Parathyroid adenoma (tissue), 2 donors: ENCODE results near the gene TRIM45.

Experiments
- H2AFZ ChIP-seq: fragments of 300-600 bp; sonication (generic); one replicate; pipeline ENCODE4 v1.7.0; 2017; ENCODE audit warnings: antibody characterized with exemption, mild to moderate bottlenecking
- H3K27ac ChIP-seq: fragments of 300-600 bp; sonication (generic); one replicate; pipeline ENCODE4 v1.7.0; 2017
- H3K27me3 ChIP-seq: fragments of 300-600 bp; sonication (generic); one replicate; pipeline ENCODE4 v1.7.0; 2017; ENCODE audit warnings: low read length; ENCODE audit not compliant: control insufficient read depth, insufficient read depth
- H3K36me3 ChIP-seq: fragments of 300-600 bp; sonication (generic); one replicate; pipeline ENCODE4 v1.7.0; 2017; ENCODE audit warnings: low read length; ENCODE audit not compliant: control insufficient read depth, insufficient read depth
- H3K4me1 ChIP-seq: fragments of 300-600 bp; sonication (generic); one replicate; pipeline ENCODE4 v1.7.0; 2017; ENCODE audit warnings: control low read depth
- H3K4me2 ChIP-seq: fragments of 300-600 bp; sonication (generic); one replicate; pipeline ENCODE4 v1.7.0; 2017; ENCODE audit warnings: low read length
- H3K4me3 ChIP-seq: fragments of 300-600 bp; sonication (generic); one replicate; pipeline ENCODE4 v1.7.0; 2017; ENCODE audit warnings: low read depth, low read length
- H3K79me2 ChIP-seq: fragments of 300-600 bp; sonication (generic); one replicate; pipeline ENCODE4 v1.7.0; 2017; ENCODE audit warnings: control low read depth
- H3K9ac ChIP-seq: fragments of 300-600 bp; sonication (generic); one replicate; pipeline ENCODE4 v1.7.0; 2017; ENCODE audit warnings: mild to moderate bottlenecking
- H3K9me3 ChIP-seq: fragments of 300-600 bp; sonication (generic); one replicate; pipeline ENCODE4 v1.7.0; 2017; ENCODE audit warnings: low read length; ENCODE audit not compliant: control insufficient read depth
- TF ChIP-seq, protein P1 (sequence below): fragments of 300-600 bp; sonication (generic); IDR thresholded peaks from one replicate; pipeline ENCODE4 v1.7.0; 2017; ENCODE audit warnings: antibody characterized with exemption, mild to moderate bottlenecking
- donor health status: primary hyperparathyroidism.

The TRIM45 gene

DNA sequence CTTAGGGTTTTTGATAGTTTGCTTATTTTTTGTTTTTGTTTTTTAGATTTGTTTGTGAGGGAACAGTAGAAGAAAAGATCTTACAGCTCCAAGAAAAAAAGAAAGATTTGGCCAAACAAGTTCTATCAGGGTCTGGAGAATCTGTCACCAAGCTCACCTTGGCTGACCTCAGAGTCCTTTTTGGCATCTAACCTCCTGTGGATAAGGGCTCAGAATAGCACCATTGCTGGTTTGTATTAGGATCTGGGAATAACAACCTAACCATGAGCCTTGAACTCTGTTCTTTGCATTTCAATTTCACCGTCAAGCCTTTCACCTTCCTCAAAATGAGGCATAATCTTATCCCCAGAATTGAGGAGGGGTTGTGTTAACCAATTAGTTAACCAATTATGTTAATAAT lies 20.2 kb downstream of the TRIM45 start:
- H2AFZ ChIP-seq: no peak overlapping the region

DNA sequence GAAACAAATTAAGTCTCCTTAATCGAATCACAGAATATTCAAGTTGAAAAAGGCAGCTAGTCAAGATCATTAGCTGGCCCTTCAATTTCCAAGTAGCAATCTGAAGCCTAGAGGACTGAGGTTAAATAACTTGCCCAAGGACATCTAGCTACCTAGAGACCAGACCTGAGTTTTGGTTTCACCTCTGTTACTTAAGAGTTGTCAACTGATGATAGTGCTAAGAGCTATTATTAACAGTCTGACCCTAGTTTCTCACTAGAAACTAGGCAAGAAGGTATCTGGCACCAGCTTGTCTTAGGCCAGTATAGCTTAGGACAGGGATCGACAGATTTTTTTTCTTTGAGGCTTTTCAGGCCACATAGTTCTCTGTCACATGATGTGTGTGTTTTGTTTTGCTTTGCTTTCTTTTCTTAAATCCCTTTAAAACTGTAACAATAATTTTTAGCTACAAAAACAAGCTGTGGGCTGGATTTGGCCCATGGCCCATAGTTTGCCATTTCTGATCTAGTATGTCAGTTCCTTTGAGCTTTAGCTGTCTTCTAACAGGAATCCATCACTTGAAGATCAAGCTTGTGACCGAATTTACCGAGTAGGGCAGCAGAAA lies 23.2 kb downstream of the TRIM45 start:
- no peaks in the 10 kb centered on the region for H3K36me3 ChIP-seq

More for the DNA sequence above, 20.2 kb downstream of the TRIM45 start:
- Histone ChIP-seq H3K4me1 (no peaks in the 10 kb centered on the region), H3K4me2 (no peak overlapping the region), H3K4me3 (no peak overlapping the region), H3K27me3 (no peaks in the 10 kb centered on the region), H3K27ac (no peak overlapping the region), H3K36me3 (no peaks in the 10 kb centered on the region), H3K79me2 (no peaks in the 10 kb centered on the region), H3K9me3 (no peaks in the 10 kb centered on the region), H3K9ac (no peak overlapping the region)
- TF ChIP-seq, protein P1, sequence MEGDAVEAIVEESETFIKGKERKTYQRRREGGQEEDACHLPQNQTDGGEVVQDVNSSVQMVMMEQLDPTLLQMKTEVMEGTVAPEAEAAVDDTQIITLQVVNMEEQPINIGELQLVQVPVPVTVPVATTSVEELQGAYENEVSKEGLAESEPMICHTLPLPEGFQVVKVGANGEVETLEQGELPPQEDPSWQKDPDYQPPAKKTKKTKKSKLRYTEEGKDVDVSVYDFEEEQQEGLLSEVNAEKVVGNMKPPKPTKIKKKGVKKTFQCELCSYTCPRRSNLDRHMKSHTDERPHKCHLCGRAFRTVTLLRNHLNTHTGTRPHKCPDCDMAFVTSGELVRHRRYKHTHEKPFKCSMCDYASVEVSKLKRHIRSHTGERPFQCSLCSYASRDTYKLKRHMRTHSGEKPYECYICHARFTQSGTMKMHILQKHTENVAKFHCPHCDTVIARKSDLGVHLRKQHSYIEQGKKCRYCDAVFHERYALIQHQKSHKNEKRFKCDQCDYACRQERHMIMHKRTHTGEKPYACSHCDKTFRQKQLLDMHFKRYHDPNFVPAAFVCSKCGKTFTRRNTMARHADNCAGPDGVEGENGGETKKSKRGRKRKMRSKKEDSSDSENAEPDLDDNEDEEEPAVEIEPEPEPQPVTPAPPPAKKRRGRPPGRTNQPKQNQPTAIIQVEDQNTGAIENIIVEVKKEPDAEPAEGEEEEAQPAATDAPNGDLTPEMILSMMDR: no peak

DNA sequence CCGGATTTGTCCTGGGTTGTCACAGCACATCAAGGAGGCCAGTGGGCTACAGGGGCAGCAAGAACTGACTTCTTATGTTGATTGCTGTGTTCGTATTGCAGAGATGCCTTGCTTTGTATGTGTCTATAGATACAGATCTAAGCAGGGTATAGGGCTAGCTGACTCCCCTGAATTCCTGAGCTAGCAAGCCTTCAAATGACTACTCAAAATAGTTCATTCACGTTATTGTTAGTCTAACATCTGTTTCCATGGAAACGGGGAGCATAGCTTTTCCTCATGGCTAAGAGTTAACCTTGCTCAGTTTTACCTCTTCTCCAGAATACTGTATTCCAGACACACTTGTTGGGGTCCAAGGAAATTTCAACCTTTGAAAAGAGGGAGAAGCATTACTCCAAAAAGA lies 24.1 kb downstream of the TRIM45 start:
- Histone ChIP-seq H3K4me2 (no peak overlapping the region), H3K9me3 (no peaks in the 10 kb centered on the region), H3K27me3 (no peaks in the 10 kb centered on the region), H3K79me2 (no peaks in the 10 kb centered on the region), H3K4me3 (no peak overlapping the region), H3K4me1 (no peaks in the 10 kb centered on the region), H3K36me3 (no peaks in the 10 kb centered on the region), H3K9ac (no peak overlapping the region), H3K27ac (no peak overlapping the region), H2AFZ (no peak overlapping the region)
- TF ChIP-seq, protein P1: no peak

More for the DNA sequence above, 23.2 kb downstream of the TRIM45 start:
- H3K4me2 ChIP-seq: no peak overlapping the region
- TF ChIP-seq, protein P1: no peak
- no peaks in the 10 kb centered on the region for H3K4me1 ChIP-seq
- no peaks in the 10 kb centered on the region for H3K9me3 ChIP-seq
- H3K9ac ChIP-seq: no peak overlapping the region
- no peak overlapping the region for H2AFZ ChIP-seq
- H3K27me3 ChIP-seq: no peaks in the 10 kb centered on the region
- no peak overlapping the region for H3K27ac ChIP-seq
- H3K79me2 ChIP-seq: no peaks in the 10 kb centered on the region
- H3K4me3 ChIP-seq: no peak overlapping the region

DNA sequence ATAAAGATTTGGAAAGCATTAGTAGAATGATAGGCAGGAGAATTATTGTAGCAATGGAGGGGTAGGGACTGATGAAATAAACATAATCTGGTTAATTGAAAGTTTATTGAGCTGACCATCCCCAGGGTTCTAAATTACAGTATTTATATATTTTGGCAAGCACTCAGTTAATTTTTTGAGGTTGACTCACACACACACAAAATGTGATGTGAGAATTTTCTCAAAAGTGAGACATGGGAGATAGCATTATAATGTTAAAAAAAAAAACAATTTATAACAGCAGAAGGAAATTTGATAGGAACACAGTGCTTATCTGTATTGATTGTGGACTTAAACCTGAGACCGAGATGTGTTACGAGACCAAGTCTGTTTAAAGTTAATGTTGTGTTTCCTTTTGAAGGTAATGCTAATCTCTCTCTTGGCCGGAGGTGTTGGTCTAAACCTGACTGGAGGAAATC lies 24.6 kb downstream of the TRIM45 start:
- H3K27ac ChIP-seq: no peak overlapping the region
- H3K4me2 ChIP-seq: no peak overlapping the region
- no peak overlapping the region for H2AFZ ChIP-seq
- H3K4me3 ChIP-seq: no peak overlapping the region
- H3K36me3 ChIP-seq: no peaks in the 10 kb centered on the region
- H3K9me3 ChIP-seq: no peaks in the 10 kb centered on the region
- H3K79me2 ChIP-seq: no peaks in the 10 kb centered on the region
- H3K4me1 ChIP-seq: peaks cover 2% of the 10 kb centered on the region
- TF ChIP-seq, protein P1: no peak
- no peak overlapping the region for H3K9ac ChIP-seq
- H3K27me3 ChIP-seq: no peaks in the 10 kb centered on the region
